GM10266 (cell line): ENCODE results near the gene AOAH.
"Not testable (repeated sequence)": the region's sequence is repeated elsewhere in the genome, so short reads cannot be mapped to it uniquely, and the experiment has no call there.

Experiments
- DNase-seq: peaks from one replicate; pipeline ENCODE4 v3.0.0; 2012; ENCODE audit errors: extremely low spot score
- CTCF ChIP-seq: IDR thresholded peaks from 2 replicates; pipeline ENCODE4 v1.5.1; 2012; ENCODE audit warnings: mild to moderate bottlenecking, low read depth; ENCODE audit not compliant: control insufficient read depth, insufficient read depth; ENCODE audit errors: missing control alignments

Gene AOAH

GRCh38 chr7:36506130-36506798, 218.0 kb downstream of the AOAH start:
- TF ChIP-seq CTCF, result no peak
- no peak for DNase-seq

GRCh38 chr7:36504617-36505016, 219.7 kb downstream of the AOAH start:
- not testable (repeated sequence) for DNase-seq

- DNase-seq, result not testable (repeated sequence)
Observed at GRCh38 chr7:36504216-36504615, 220.1 kb downstream of the AOAH start.

- no peak for TF ChIP-seq CTCF
- DNase-seq, result no peak
Observed at GRCh38 chr7:36497775-36498174, 226.5 kb downstream of the AOAH start.

- not testable (repeated sequence) for DNase-seq
Observed at GRCh38 chr7:36497176-36497575, 227.1 kb downstream of the AOAH start.

GRCh38 chr7:36496576-36496975, 227.7 kb downstream of the AOAH start:
- no peak for DNase-seq
- no peak for TF ChIP-seq CTCF

DNA sequence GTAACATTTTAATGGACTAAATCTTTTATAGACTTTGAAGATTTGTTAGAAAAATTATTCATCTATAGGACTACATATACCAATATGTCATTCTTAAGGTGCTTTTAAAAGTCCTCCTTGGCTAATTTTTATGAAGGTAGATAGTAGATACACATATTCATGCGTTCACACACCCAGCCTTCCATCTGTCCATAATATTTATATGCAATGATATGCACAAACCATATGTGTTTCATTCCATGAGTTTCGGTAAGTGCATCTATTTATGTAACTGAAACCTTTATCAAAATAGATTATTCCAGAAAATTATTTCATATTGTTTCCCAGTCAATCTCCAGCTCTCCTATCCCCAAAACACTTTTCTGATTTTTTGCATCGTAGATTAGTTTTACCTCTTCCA, 233.0 kb downstream of the AOAH start:
- no peak for DNase-seq
- TF ChIP-seq CTCF, result no peak

GRCh38 chr7:36490419-36490830, 233.9 kb downstream of the AOAH start:
- no peak for DNase-seq

GRCh38 chr7:36488672-36489071, 235.6 kb downstream of the AOAH start:
- not testable (repeated sequence) for DNase-seq

More at GRCh38 chr7:36490419-36490830, 233.9 kb downstream of the AOAH start:
- no peak for TF ChIP-seq CTCF
